Liver (tissue), 9 donors: ENCODE measurements around the gene BDKRB2. TPM values are rescaled to one million over a fixed set of nuclear protein-coding genes. Genes with fewer than 3 reads are reported as not detected.

Source experiments
- DNase-seq: peaks from one replicate; pipeline ENCODE4 v3.0.0-alpha.2; 2017; ENCODE audit warnings: low spot score
- H3K27ac ChIP-seq, 2 donors: one replicate each; pipeline ENCODE4 v1.7.0; 2013; ENCODE audit warnings: inconsistent platforms in 2 of 2, low read length in 2 of 2, control low read depth in 1 of 2, low read depth in 1 of 2, mild to moderate bottlenecking in 1 of 2
- H3K27me3 ChIP-seq, 4 donors: one replicate each; pipeline versions ENCODE4 v1.6.1 to v1.7.0; 2013; ENCODE audit warnings: low read length in 3 of 4, inconsistent platforms in 1 of 4, mild to moderate bottlenecking in 1 of 4, moderate library complexity in 1 of 4; ENCODE audit not compliant: control insufficient read depth in 4 of 4, insufficient read depth in 4 of 4
- H3K36me3 ChIP-seq, 4 donors: one replicate each; pipeline versions ENCODE4 v1.6.1 to v1.7.0; 2013; ENCODE audit warnings: low read length in 3 of 4, mild to moderate bottlenecking in 3 of 4, low read depth in 1 of 4, moderate library complexity in 1 of 4; ENCODE audit not compliant: control insufficient read depth in 4 of 4, insufficient read depth in 3 of 4
- H3K4me1 ChIP-seq, 4 donors: one replicate each; pipeline versions ENCODE4 v1.6.1 to v1.7.0; 2013; ENCODE audit warnings: low read length in 3 of 4, mild to moderate bottlenecking in 3 of 4, moderate library complexity in 1 of 4; ENCODE audit not compliant: control insufficient read depth in 4 of 4, insufficient read depth in 4 of 4
- H3K4me3 ChIP-seq, 3 donors: one replicate each; pipeline versions ENCODE4 v1.6.1 to v1.7.0; 2013; ENCODE audit warnings: low read length in 3 of 3, control low read depth in 1 of 3, low read depth in 1 of 3, mild to moderate bottlenecking in 1 of 3
- H3K9ac ChIP-seq, 2 donors: one replicate each; pipeline ENCODE4 v1.7.0; 2013; ENCODE audit warnings: low read length in 2 of 2, mild to moderate bottlenecking in 2 of 2, moderate library complexity in 2 of 2, control low read depth in 1 of 2, low read depth in 1 of 2
- H3K9me3 ChIP-seq, 4 donors: one replicate each; pipeline versions ENCODE4 v1.6.1 to v1.7.0; 2013; ENCODE audit warnings: low read length in 3 of 4; ENCODE audit not compliant: control insufficient read depth in 4 of 4
- ATF3 ChIP-seq: IDR thresholded peaks from 2 replicates; pipeline ENCODE4 v1.6.1; 2016; ENCODE audit warnings: antibody characterized with exemption
- CTCF ChIP-seq: fragments of 150-350 bp; IDR thresholded peaks from 2 replicates; pipeline ENCODE4 v1.5.1; 2017; ENCODE audit warnings: improper control_type of control experiment, low read depth, low read length; ENCODE audit not compliant: missing input control
- EGR1 ChIP-seq, 2 donors: IDR thresholded peaks; 2 replicates each; pipeline ENCODE4 v1.6.1; 2016 to 2018; ENCODE audit warnings: antibody characterized with exemption in 2 of 2, low read depth in 2 of 2
- FOXA1 ChIP-seq: IDR thresholded peaks from 2 replicates; pipeline ENCODE4 v1.6.1; 2016; ENCODE audit warnings: antibody characterized with exemption
- FOXA2 ChIP-seq: IDR thresholded peaks from 2 replicates; pipeline ENCODE4 v1.6.1; 2016; ENCODE audit warnings: antibody characterized with exemption
- GABPA ChIP-seq, 2 donors: IDR thresholded peaks in 1 of 2; conservative IDR thresholded peaks in 1 of 2; 2 replicates each; pipeline ENCODE4 v1.6.1; 2016; ENCODE audit warnings: antibody characterized with exemption in 2 of 2, mild to moderate bottlenecking in 1 of 2, moderate library complexity in 1 of 2
- HNF4A ChIP-seq, 2 donors: conservative IDR thresholded peaks; 2 replicates each; pipeline ENCODE4 v1.6.1; 2016; ENCODE audit warnings: antibody characterized with exemption in 2 of 2, mild to moderate bottlenecking in 2 of 2
- HNF4G ChIP-seq: IDR thresholded peaks from 2 replicates; pipeline ENCODE4 v1.6.1; 2016; ENCODE audit warnings: antibody characterized with exemption
- JUND ChIP-seq, 2 donors: IDR thresholded peaks; 2 replicates each; pipeline ENCODE4 v1.6.1; 2016; ENCODE audit warnings: antibody characterized with exemption in 2 of 2
- MAX ChIP-seq: IDR thresholded peaks from 2 replicates; pipeline ENCODE4 v1.6.1; 2016; ENCODE audit warnings: antibody characterized with exemption
- NR2F2 ChIP-seq: IDR thresholded peaks from 2 replicates; pipeline ENCODE4 v1.6.1; 2016; ENCODE audit warnings: antibody characterized with exemption
- RAD21 ChIP-seq, 2 donors: IDR thresholded peaks; 2 replicates each; pipeline ENCODE4 v1.6.1; 2016; ENCODE audit warnings: antibody characterized with exemption in 2 of 2, mild to moderate bottlenecking in 2 of 2
- REST ChIP-seq: IDR thresholded peaks from 2 replicates; pipeline ENCODE4 v1.6.1; 2016; ENCODE audit warnings: antibody characterized with exemption, mild to moderate bottlenecking
- RXRA ChIP-seq, 2 donors: IDR thresholded peaks; 2 replicates each; pipeline ENCODE4 v1.6.1; 2017 to 2018; ENCODE audit warnings: antibody characterized with exemption in 2 of 2, mild to moderate bottlenecking in 1 of 2
- SP1 ChIP-seq: IDR thresholded peaks from 2 replicates; pipeline ENCODE4 v1.6.1; 2018; ENCODE audit warnings: antibody characterized with exemption, mild to moderate bottlenecking
- TAF1 ChIP-seq: conservative IDR thresholded peaks from 2 replicates; pipeline ENCODE4 v1.6.1; 2016; ENCODE audit warnings: antibody characterized with exemption, mild to moderate bottlenecking
- YY1 ChIP-seq: IDR thresholded peaks from 2 replicates; pipeline ENCODE4 v1.6.1; 2016; ENCODE audit warnings: antibody characterized with exemption, mild to moderate bottlenecking
- ZBTB33 ChIP-seq: IDR thresholded peaks from 2 replicates; pipeline ENCODE4 v1.6.1; 2016; ENCODE audit warnings: antibody characterized with exemption
- WGBS: extraction: QIAGEN DNeasy Blood & Tissue Kit; methylation state at CpG from one replicate; pipeline ENCODE4 v1.1.7; 2013; 5-methylcytosine and 5-hydroxymethylcytosine counted together
- polyA plus RNA-seq, 2 donors: library from polyadenylated mRNA; stranded (reverse) in 1 of 2; unstranded in 1 of 2; fragments of 200-250 nt in 1 of 2; fragments of >200 nt in 1 of 2; fragmentation: Nextera tagmentation in 1 of 2; extraction: Ambion mirVana in 1 of 2; gene quantifications; one replicate each; pipeline versions ENCODE4 v1.2.1 to v1.2.3, GENCODE V29; 2013 to 2015
- total RNA-seq, 2 donors: library from RNA; depleted of rRNA; stranded (reverse); fragments of >200 nt; gene quantifications; one replicate each; pipeline ENCODE4 v1.2.3, GENCODE V29; 2014
- donor health status: healthy.
- donor health status: healthy.
- donor health status: healthy.
- donor health status: healthy.
- donor health status: healthy.

The BDKRB2 gene
- total and polyA plus RNA-seq, 4 donors = 0.10 to 0.25 (median 0.17) TPM

- H3K9ac ChIP-seq = no peak overlapping the region
- H3K27ac ChIP-seq = no peak overlapping the region
- H3K36me3 ChIP-seq = no peaks in the 10 kb centered on the region
- no peaks in the 10 kb centered on the region for H3K9me3 ChIP-seq
- no peak overlapping the region for H3K4me3 ChIP-seq
- H3K27me3 ChIP-seq = no peaks in the 10 kb centered on the region
- 89% methylated on average over 21 of the region's 21 CpGs for WGBS
- H3K4me1 ChIP-seq = no peaks in the 10 kb centered on the region
- DNase-seq = no peak
- TF ChIP-seq TAF1 = no peak
- no peak for TF ChIP-seq RXRA (IDR thresholded peaks at IDR 0.05)
- TF ChIP-seq REST = no peak
- TF ChIP-seq JUND (IDR thresholded peaks at IDR 0.05) = no peak
- TF ChIP-seq RAD21 (IDR thresholded peaks at IDR 0.05) = no peak
- TF ChIP-seq SP1 = no peak
- TF ChIP-seq HNF4A (conservative IDR thresholded peaks at IDR 0.05) = no peak
- TF ChIP-seq MAX = no peak
- TF ChIP-seq NR2F2 = no peak
- TF ChIP-seq FOXA2 = no peak
- TF ChIP-seq FOXA1 = no peak
- TF ChIP-seq EGR1 (IDR thresholded peaks at IDR 0.05; ENCODE audit: low read depth in 2 of 2) = no peak
- TF ChIP-seq HNF4G = no peak
- no peak for TF ChIP-seq CTCF
Observed at GRCh38 chr14:96173636-96174475, 30.8 kb upstream of the BDKRB2 start.

- no peak for DNase-seq
- Histone ChIP-seq H3K36me3 (no peaks in the 10 kb centered on the region), H3K9me3 (no peaks in the 10 kb centered on the region), H3K27me3 (peaks cover 0 to 5% (median 0%) of the 10 kb centered on the region in 4 donors), H3K27ac (no peak overlapping the region), H3K9ac (no peak overlapping the region), H3K4me3 (no peak overlapping the region), H3K4me1 (no peaks in the 10 kb centered on the region)
- WGBS = 96% methylated on average over 2 of the region's 2 CpGs
- TF ChIP-seq FOXA1 = no peak
- no peak for TF ChIP-seq SP1
- TF ChIP-seq REST = no peak
- TF ChIP-seq JUND (IDR thresholded peaks at IDR 0.05) = no peak
- TF ChIP-seq YY1 = no peak
- no peak for TF ChIP-seq EGR1 (IDR thresholded peaks at IDR 0.05; ENCODE audit: low read depth in 2 of 2)
- TF ChIP-seq ZBTB33 = no peak
- no peak for TF ChIP-seq ATF3
- no peak for TF ChIP-seq HNF4G
- no peak for TF ChIP-seq HNF4A (conservative IDR thresholded peaks at IDR 0.05)
- TF ChIP-seq RXRA (IDR thresholded peaks at IDR 0.05) = no peak
- TF ChIP-seq GABPA (IDR thresholded peaks at IDR 0.05 in 1 of 2, conservative IDR thresholded peaks at IDR 0.05 in 1 of 2) = no peak
- no peak for TF ChIP-seq MAX
- TF ChIP-seq FOXA2 = no peak
- TF ChIP-seq RAD21 (IDR thresholded peaks at IDR 0.05) = no peak
- TF ChIP-seq NR2F2 = no peak
Observed at GRCh38 chr14:96176275-96176674, 28.4 kb upstream of the BDKRB2 start.
